Epithelial cell of esophagus (primary cell): ENCODE results near the gene IER5.

Experiments used
- DNase-seq: peaks from one replicate; pipeline ENCODE4 v3.0.0; 2010; ENCODE audit warnings: low read depth
- H3K4me3 ChIP-seq: 2 replicates; pipeline ENCODE4 v1.5.1; 2011; ENCODE audit warnings: mild to moderate bottlenecking, low read length, control low read depth
- CTCF ChIP-seq: IDR thresholded peaks from 2 replicates; pipeline ENCODE4 v1.5.1; 2011; ENCODE audit warnings: low read depth, mild to moderate bottlenecking, low read length, control low read depth, inconsistent platforms; ENCODE audit not compliant: insufficient read depth; ENCODE audit errors: missing control alignments

Gene IER5

GRCh38 chr1:181101581-181102226, 13.2 kb downstream of the IER5 start:
- H3K4me3 ChIP-seq: no peak overlapping the region
- TF ChIP-seq CTCF: no peak
- no peak for DNase-seq

- H3K4me3 ChIP-seq: no peak overlapping the region
- no peak for DNase-seq
- TF ChIP-seq CTCF: no peak
Measured at GRCh38 chr1:181102841-181103240, 14.3 kb downstream of the IER5 start.

- no peak for DNase-seq
- no peak for TF ChIP-seq CTCF
- H3K4me3 ChIP-seq: no peak overlapping the region
Measured at GRCh38 chr1:181103399-181103798, 14.9 kb downstream of the IER5 start.

GRCh38 chr1:181104042-181104789, 15.7 kb downstream of the IER5 start:
- TF ChIP-seq CTCF: no peak
- peak overlapping the region; percentile 64 for H3K4me3 ChIP-seq
- peak; percentile 30 for DNase-seq

GRCh38 chr1:181104790-181105133, 16.3 kb downstream of the IER5 start:
- peak overlapping the region; percentile 64 for H3K4me3 ChIP-seq
- TF ChIP-seq CTCF: peak; percentile 21
- no peak for DNase-seq

GRCh38 chr1:181105134-181106021, 16.9 kb downstream of the IER5 start:
- H3K4me3 ChIP-seq: peak overlapping the region; percentile 64
- peak; percentile 91 for DNase-seq
- TF ChIP-seq CTCF: no peak
